ENCODE results near the gene NKPD1. TPM values are rescaled to one million over a fixed set of nuclear protein-coding genes. Genes with fewer than 3 reads are reported as not detected.
"Not testable (repeated sequence)": the region's sequence is repeated elsewhere in the genome, so short reads cannot be mapped to it uniquely, and the experiment has no call there.

NKPD1 gene
- total and polyA plus RNA-seq, 2 experiments from 2014 or later, result 0.24 to 1.3 TPM

DNA sequence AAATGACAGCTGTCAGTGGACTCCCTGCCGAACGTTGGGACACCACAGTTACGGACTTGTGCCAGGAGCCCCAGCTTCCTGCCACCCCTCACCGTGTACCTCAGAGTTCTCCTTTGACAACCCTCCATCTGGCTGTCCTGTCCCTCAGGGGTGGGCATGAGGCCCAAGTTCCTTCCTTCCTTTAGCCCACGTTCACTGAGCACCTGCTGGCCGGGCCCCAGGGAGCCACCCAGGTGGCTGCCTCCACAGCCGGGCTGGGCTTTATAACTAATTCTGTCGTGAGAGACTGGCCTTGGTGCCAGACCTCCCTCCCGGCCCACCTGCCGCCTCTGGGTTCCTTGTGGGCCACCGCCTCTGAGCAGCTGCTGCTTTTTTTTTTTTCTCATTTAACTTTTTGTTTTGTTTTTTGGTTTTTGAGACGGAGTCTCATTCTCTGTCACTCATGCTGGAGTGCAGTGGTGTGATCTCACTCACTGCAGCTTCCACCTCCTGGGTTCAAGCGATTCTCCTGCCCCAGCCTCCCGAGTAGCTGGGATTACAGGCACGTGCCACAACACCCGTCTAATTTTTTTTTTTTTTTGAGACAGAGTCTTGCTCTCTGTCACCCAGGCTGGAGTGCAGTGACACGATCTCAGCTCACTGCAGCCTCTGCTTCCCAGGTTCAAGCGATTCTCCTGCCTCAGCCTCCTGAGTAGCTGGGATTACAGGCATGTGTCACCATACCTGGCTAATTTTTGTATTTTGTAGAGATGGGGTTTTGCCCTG, 42.0 kb downstream of the NKPD1 start:
- ATAC-seq; H3K36me3 ChIP-seq (ENCODE audit: insufficient read depth); H3K36me3 Mint-ChIP-seq (ENCODE audit: low read depth); H3K27me3 ChIP-seq (ENCODE audit: insufficient read depth); H3K4me3 ChIP-seq; H3K4me2 ChIP-seq; H2AFZ ChIP-seq; H3K9me3 Mint-ChIP-seq; DNase-seq (ENCODE audit: low spot score); H3K27ac Mint-ChIP-seq; H3K27ac ChIP-seq (ENCODE audit: low read depth); H3F3A ChIP-seq (replicated peaks; ENCODE audit: low read depth); H3K4me3 Mint-ChIP-seq; H3K9me2 ChIP-seq (ENCODE audit: insufficient read depth); H3K4me1 ChIP-seq (ENCODE audit: insufficient read depth): not testable (repeated sequence)
- peaks cover 14% of the 10 kb centered on the region for H3K4me1 Mint-ChIP-seq
- Histone ChIP-seq H3K79me2 (replicated peaks; ENCODE audit: insufficient read depth) (peaks cover 76% of the 10 kb centered on the region), H4K20me1 (replicated peaks; ENCODE audit: insufficient read depth) (peaks cover 44% of the 10 kb centered on the region)
- H3K27me3 Mint-ChIP-seq (ENCODE audit: insufficient read depth, low read depth, poor library complexity), result peaks cover 15% of the 10 kb centered on the region

DNA sequence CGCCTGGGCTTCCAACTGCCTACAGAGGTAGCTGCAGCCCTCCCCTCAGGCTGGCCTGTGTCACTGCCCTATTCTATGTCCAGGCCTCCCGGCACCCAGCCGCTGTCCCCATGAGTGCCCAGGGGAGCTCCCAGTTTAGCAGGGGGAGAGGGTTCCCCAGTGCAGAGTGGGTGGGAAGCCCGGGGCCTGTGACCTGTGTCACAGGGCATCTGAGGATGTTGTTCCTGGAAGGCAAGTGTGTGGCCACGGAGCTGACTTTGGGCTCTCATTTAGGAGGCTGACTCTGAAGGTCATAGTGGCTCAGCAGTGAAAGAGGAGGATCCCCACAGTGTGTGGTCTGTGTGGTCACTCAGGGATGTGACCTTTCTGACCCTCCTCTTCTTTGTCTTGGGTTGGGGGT, 42.7 kb downstream of the NKPD1 start:
- Mint-ChIP-seq H3K9me3 (no peaks in the 10 kb centered on the region), H3K27me3 (ENCODE audit: insufficient read depth, low read depth, poor library complexity) (peaks cover 15% of the 10 kb centered on the region), H3K27ac (no peak overlapping the region)
- no peak for TF ChIP-seq POLR2AphosphoS5 (IDR thresholded peaks at IDR 0.05; ENCODE audit: low read depth)
- no peak for TF ChIP-seq ZNF331 (CRISPR knock-in tag; IDR thresholded peaks at IDR 0.05; ENCODE audit: low read depth)
- no peak for TF ChIP-seq CREB1 (CRISPR knock-in tag; IDR thresholded peaks at IDR 0.05; ENCODE audit: low read depth)
- no peak for TF ChIP-seq STAT1 (IDR thresholded peaks at IDR 0.05; ENCODE audit: unreplicated experiment)
- TF ChIP-seq JUNB (IDR thresholded peaks at IDR 0.05; ENCODE audit: unreplicated experiment), result no peak
- TF ChIP-seq NANOG (IDR thresholded peaks at IDR 0.05; ENCODE audit: borderline replicate concordance), result no peak
- TF ChIP-seq, protein P1, sequence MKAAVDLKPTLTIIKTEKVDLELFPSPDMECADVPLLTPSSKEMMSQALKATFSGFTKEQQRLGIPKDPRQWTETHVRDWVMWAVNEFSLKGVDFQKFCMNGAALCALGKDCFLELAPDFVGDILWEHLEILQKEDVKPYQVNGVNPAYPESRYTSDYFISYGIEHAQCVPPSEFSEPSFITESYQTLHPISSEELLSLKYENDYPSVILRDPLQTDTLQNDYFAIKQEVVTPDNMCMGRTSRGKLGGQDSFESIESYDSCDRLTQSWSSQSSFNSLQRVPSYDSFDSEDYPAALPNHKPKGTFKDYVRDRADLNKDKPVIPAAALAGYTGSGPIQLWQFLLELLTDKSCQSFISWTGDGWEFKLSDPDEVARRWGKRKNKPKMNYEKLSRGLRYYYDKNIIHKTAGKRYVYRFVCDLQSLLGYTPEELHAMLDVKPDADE (IDR thresholded peaks at IDR 0.05), result no peak
- TF ChIP-seq ZNF114 (CRISPR knock-in tag; IDR thresholded peaks at IDR 0.05), result no peak
- no peak for TF ChIP-seq EZH2 (IDR thresholded peaks at IDR 0.05; ENCODE audit: low read depth, unreplicated experiment)
- TF ChIP-seq EZH2phosphoT487 (IDR thresholded peaks at IDR 0.05; ENCODE audit: unreplicated experiment), result no peak
- TF ChIP-seq, protein P2, sequence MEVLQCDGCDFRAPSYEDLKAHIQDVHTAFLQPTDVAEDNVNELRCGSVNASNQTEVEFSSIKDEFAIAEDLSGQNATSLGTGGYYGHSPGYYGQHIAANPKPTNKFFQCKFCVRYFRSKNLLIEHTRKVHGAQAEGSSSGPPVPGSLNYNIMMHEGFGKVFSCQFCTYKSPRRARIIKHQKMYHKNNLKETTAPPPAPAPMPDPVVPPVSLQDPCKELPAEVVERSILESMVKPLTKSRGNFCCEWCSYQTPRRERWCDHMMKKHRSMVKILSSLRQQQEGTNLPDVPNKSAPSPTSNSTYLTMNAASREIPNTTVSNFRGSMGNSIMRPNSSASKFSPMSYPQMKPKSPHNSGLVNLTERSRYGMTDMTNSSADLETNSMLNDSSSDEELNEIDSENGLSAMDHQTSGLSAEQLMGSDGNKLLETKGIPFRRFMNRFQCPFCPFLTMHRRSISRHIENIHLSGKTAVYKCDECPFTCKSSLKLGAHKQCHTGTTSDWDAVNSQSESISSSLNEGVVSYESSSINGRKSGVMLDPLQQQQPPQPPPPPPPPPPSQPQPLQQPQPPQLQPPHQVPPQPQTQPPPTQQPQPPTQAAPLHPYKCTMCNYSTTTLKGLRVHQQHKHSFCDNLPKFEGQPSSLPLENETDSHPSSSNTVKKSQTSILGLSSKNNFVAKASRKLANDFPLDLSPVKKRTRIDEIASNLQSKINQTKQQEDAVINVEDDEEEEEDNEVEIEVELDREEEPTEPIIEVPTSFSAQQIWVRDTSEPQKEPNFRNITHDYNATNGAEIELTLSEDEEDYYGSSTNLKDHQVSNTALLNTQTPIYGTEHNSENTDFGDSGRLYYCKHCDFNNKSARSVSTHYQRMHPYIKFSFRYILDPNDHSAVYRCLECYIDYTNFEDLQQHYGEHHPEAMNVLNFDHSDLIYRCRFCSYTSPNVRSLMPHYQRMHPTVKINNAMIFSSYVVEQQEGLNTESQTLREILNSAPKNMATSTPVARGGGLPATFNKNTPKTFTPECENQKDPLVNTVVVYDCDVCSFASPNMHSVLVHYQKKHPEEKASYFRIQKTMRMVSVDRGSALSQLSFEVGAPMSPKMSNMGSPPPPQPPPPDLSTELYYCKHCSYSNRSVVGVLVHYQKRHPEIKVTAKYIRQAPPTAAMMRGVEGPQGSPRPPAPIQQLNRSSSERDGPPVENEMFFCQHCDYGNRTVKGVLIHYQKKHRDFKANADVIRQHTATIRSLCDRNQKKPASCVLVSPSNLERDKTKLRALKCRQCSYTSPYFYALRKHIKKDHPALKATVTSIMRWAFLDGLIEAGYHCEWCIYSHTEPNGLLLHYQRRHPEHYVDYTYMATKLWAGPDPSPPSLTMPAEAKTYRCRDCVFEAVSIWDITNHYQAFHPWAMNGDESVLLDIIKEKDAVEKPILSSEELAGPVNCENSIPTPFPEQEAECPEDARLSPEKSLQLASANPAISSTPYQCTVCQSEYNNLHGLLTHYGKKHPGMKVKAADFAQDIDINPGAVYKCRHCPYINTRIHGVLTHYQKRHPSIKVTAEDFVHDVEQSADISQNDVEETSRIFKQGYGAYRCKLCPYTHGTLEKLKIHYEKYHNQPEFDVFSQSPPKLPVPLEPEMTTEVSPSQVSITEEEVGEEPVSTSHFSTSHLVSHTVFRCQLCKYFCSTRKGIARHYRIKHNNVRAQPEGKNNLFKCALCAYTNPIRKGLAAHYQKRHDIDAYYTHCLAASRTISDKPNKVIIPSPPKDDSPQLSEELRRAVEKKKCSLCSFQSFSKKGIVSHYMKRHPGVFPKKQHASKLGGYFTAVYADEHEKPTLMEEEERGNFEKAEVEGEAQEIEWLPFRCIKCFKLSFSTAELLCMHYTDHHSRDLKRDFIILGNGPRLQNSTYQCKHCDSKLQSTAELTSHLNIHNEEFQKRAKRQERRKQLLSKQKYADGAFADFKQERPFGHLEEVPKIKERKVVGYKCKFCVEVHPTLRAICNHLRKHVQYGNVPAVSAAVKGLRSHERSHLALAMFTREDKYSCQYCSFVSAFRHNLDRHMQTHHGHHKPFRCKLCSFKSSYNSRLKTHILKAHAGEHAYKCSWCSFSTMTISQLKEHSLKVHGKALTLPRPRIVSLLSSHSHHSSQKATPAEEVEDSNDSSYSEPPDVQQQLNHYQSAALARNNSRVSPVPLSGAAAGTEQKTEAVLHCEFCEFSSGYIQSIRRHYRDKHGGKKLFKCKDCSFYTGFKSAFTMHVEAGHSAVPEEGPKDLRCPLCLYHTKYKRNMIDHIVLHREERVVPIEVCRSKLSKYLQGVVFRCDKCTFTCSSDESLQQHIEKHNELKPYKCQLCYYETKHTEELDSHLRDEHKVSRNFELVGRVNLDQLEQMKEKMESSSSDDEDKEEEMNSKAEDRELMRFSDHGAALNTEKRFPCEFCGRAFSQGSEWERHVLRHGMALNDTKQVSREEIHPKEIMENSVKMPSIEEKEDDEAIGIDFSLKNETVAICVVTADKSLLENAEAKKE (CRISPR knock-in tag; IDR thresholded peaks at IDR 0.05), result no peak
- no peak for TF ChIP-seq CTCF (conservative IDR thresholded peaks at IDR 0.05; ENCODE audit: low read depth in 2 of 2)

More for the DNA sequence above, 42.7 kb downstream of the NKPD1 start:
- Mint-ChIP-seq H3K4me1 (peaks cover 14% of the 10 kb centered on the region), H3K36me3 (ENCODE audit: low read depth) (no peaks in the 10 kb centered on the region; the same call in 2 of the 3 replicates), H3K4me3 (no peak overlapping the region)
- Histone ChIP-seq H2AFZ (no peak overlapping the region), H3F3A (replicated peaks; ENCODE audit: low read depth) (no peaks in the 10 kb centered on the region), H3K36me3 (ENCODE audit: insufficient read depth) (no peaks in the 10 kb centered on the region), H3K79me2 (replicated peaks; ENCODE audit: insufficient read depth) (peaks cover 77% of the 10 kb centered on the region), H3K4me2 (no peak overlapping the region), H4K20me1 (replicated peaks; ENCODE audit: insufficient read depth) (peaks cover 44% of the 10 kb centered on the region), H3K27me3 (ENCODE audit: insufficient read depth) (no peaks in the 10 kb centered on the region), H3K4me3 (no peak overlapping the region), H3K4me1 (ENCODE audit: insufficient read depth) (no peaks in the 10 kb centered on the region; the same call in 1 of the 2 replicates), H3K27ac (ENCODE audit: low read depth) (no peak overlapping the region), H3K9me2 (ENCODE audit: insufficient read depth) (no peaks in the 10 kb centered on the region)
- DNase-seq (ENCODE audit: low spot score) (no peak), ATAC-seq (no peak; the same call in 2 of the 3 replicates)
